Measurements from ENCODE around the gene GAB3.
"Not testable (repeated sequence)": the region's sequence is repeated elsewhere in the genome, so short reads cannot be mapped to it uniquely, and the experiment has no call there.

Gene GAB3

DNA sequence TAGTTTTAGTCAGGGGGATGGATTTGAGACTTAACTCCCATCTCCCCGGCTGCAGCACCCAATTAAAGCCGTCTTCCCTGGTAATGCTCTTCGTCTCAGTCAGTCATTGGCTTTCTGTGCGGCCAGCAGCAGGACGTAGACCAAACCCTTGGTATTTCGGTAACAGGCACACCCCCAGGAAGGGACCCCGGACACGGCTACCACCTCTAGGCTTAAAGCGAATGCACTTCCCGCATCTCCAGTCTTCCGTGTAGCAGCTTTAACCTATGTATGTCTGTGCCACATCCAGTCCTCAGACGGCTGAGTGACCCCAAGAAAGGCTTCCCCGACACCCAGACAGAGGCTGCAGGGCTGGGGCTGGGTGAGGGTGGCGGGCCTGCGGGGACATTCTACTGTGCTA, 96.0 kb downstream of the GAB3 start:
- no peak for DNase-seq

- no peak for DNase-seq
Observed at GRCh38 chrX:154654372-154654771, 96.5 kb downstream of the GAB3 start.

- not testable (repeated sequence) for DNase-seq
Observed at GRCh38 chrX:154653413-154653812, 97.5 kb downstream of the GAB3 start, which contains the start of gene CTAG2. Gene CTAG2 (minus strand): TSS chrX:154653579. CDS start chrX:154653515, 64 bp downstream.

- no peak for DNase-seq
Observed at GRCh38 chrX:154653048-154653401, 97.9 kb downstream of the GAB3 start.

GRCh38 chrX:154652311-154653047, 98.4 kb downstream of the GAB3 start:
- no peak for DNase-seq

DNA sequence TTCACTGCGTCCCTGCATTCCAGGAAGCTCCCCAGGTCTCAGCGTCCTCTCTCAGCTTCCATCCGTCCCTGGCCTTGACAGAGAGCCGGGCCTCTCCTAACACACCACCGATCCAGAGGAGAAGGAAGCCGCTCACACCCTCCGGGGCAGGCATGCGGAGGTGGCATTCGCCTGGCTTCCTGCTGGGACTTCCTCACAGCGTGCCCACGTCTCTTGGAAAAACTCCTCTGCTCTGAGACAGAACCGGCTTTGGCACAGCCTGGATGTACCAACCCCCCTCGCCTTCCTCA, 100.7 kb downstream of the GAB3 start:
- DNase-seq: no peak

DNA sequence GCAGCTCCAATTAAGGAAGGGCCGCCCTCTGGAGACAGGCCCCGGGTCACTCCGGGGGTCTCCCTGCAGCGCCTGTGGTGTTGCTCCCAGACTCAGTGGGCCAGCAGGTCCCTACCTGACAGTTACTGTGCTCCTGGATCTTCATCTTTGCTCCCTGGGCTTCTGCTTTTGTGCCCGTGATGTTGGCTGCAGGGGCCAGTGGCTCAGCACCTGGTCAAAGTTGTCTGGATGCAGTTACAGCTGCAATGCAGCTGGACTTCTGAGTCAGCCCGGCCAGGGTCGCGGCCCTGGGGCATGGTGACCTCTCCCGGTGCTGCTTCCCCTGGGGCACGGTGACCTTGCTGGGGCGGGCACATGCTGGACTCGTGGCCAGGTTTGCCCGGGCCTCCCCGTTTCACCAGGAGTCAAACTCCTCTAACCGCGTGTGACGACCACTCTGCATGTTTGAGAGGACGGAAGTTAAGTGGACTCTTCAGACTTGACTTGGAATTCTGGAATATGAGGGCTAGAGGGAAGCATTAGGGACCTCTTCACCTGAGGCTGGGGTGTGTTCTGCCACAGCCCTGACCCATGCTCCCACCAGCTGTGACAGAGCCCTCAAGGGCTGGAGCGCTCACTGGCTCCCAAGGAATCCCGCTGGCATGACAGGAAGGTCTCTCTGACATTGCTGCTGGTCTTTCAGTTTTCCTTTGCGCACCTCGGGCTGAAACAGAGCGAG, 101.2 kb downstream of the GAB3 start:
- DNase-seq: no peak

GRCh38 chrX:154648931-154649330, 101.9 kb downstream of the GAB3 start:
- no peak for DNase-seq

DNA sequence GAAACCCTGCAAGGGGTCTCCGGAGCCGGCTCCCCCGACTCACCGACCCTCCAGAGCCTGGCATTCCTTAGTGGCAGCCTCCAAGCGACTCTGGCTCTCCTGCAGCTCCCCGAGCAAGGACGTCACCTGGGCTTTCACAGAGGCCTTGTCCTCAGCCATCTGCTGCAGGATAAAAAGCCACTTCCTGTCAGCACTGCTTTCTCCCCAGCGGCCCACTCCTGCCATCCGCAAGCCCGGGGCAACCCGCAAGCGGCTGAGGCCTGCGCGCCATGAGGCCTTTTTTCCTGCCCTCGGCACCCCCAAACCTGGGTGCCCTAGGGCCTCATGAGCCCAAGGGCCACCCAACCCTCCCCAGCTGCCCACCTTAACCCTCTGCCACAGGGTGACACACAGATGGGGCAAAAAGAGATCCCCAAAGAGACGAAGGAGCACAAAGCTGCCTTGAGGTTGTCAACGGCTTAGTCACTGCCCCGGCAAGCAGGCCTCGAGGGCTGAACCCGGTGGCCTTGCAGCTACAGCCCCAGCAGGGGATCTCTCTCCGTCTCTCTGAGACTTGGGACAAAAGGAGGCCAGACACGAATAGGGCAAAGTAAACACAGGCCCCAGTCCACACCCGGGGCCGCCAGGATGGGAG, 105.0 kb downstream of the GAB3 start:
- not testable (repeated sequence) for DNase-seq

GRCh38 chrX:154643708-154644107, 107.2 kb downstream of the GAB3 start:
- not testable (repeated sequence) for DNase-seq

DNA sequence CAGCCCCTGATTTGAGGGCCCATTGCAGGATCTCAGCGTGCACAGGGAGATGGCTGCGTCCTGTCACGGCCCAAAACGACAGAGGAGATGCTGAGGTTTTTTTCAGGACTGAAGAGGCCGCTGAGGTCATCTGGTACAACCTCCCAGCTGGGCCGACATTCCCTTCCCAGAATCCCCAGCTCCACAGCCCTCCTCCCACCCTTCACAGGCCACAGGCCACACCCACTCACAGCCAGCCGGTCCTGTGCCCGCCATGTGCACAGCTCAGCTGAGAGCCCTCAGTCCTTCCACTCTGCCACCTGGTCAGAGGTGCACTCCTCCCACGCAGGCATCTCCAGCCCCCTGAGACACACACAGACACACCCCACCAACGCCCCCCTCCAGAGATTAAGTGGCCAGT, 109.1 kb downstream of the GAB3 start:
- not testable (repeated sequence) for DNase-seq

- DNase-seq: not testable (repeated sequence)
Observed at GRCh38 chrX:154633661-154634060, 117.2 kb downstream of the GAB3 start.

GRCh38 chrX:154630949-154631348, 119.9 kb downstream of the GAB3 start:
- DNase-seq: not testable (repeated sequence)

- DNase-seq: not testable (repeated sequence)
Observed at GRCh38 chrX:154628960-154629359, 121.9 kb downstream of the GAB3 start.

All from NCI-H1417 treated with DMSO at 0.1 percent for 48 hours (cell line).